Fibroblast of lung (primary cell): ENCODE results near the gene OSGIN1.

Source experiments
- EZH2 ChIP-seq: IDR thresholded peaks from 2 replicates; pipeline ENCODE4 v1.5.1; 2012; ENCODE audit warnings: low read length, control low read depth, mild to moderate bottlenecking; ENCODE audit errors: missing control alignments
- TF ChIP-seq, protein P1 (sequence below), 2 donors: IDR thresholded peaks in 1 of 2; conservative IDR thresholded peaks in 1 of 2; 1 replicate in 1 of 2; 2 replicates in 1 of 2; pipeline ENCODE4 v1.5.1; 2011 to 2012; ENCODE audit warnings: low read length in 2 of 2, control low read depth in 1 of 2, inconsistent platforms in 1 of 2, low read depth in 1 of 2, mild to moderate bottlenecking in 1 of 2

GRCh38 chr16:83953796-83954576 is 946 bp downstream of the OSGIN1 start:
- no peak for TF ChIP-seq EZH2
- TF ChIP-seq, protein P1, sequence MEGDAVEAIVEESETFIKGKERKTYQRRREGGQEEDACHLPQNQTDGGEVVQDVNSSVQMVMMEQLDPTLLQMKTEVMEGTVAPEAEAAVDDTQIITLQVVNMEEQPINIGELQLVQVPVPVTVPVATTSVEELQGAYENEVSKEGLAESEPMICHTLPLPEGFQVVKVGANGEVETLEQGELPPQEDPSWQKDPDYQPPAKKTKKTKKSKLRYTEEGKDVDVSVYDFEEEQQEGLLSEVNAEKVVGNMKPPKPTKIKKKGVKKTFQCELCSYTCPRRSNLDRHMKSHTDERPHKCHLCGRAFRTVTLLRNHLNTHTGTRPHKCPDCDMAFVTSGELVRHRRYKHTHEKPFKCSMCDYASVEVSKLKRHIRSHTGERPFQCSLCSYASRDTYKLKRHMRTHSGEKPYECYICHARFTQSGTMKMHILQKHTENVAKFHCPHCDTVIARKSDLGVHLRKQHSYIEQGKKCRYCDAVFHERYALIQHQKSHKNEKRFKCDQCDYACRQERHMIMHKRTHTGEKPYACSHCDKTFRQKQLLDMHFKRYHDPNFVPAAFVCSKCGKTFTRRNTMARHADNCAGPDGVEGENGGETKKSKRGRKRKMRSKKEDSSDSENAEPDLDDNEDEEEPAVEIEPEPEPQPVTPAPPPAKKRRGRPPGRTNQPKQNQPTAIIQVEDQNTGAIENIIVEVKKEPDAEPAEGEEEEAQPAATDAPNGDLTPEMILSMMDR (conservative IDR thresholded peaks at IDR 0.05 in 1 of 2, IDR thresholded peaks at IDR 0.05 in 1 of 2; ENCODE audit: low read depth in 1 of 2, low read length in 2 of 2), result peak; percentile 29 to 60
